LNCaP clone FGC (cell line): ENCODE data around the gene ENOSF1.

Experiments used
- DNase-seq: peaks from one replicate; pipeline ENCODE4 v3.0.0-alpha.2; 2011; ENCODE audit warnings: low read depth
- H3K4me3 ChIP-seq: 2 replicates; pipeline ENCODE4 v1.5.1; 2011; ENCODE audit warnings: mild to moderate bottlenecking, low read depth, low read length, control low read depth
- CTCF ChIP-seq: IDR thresholded peaks from 2 replicates; pipeline ENCODE4 v1.5.1; 2012; ENCODE audit warnings: mild to moderate bottlenecking; ENCODE audit not compliant: control insufficient read depth, insufficient read depth; ENCODE audit errors: extremely low read depth

ENOSF1 gene

DNA sequence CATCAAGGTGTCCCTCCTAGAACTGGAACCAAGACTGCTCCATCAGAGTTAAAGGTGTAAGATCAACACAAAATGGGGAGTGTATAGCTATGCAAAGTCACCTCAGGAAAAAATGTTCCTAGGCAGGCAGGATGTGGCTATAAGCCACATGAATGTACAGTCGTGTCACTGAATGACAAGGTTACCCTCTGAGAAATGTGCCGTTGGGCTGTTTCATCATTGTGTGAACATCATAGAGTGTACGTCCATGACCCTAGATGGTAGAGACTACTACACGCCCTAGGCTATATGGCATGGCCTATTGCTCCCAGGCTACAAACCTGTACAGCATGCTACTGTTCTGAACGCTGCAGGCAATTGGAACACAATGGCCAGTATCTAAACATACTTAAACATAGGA, 30.4 kb downstream of the ENOSF1 start:
- H3K4me3 ChIP-seq = no peak overlapping the region
- TF ChIP-seq CTCF = no peak
- no peak for DNase-seq

- TF ChIP-seq CTCF = no peak
- no peak overlapping the region for H3K4me3 ChIP-seq
- no peak for DNase-seq
These were observed 32.0 kb downstream of the ENOSF1 start for GRCh38 chr18:680392-680791.

DNA sequence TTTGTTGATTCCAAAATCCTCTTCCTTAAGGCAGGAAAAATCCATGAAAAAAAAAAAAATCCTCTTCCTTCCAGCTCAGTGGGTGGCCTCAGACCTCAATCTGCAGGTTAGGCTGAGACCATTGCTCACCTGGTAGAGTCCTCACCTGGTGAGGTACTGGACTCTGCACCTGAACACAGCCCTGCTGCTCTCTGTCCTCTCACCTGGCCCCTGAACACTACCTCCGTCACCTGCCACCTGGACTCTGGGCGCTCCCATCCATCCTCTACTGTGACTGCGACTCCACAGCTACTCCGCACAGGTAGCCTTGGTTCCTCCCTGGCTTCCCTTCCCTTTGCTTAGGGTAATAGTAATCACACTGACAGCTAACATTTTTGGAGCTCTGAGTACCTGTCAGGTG, 32.9 kb downstream of the ENOSF1 start:
- no peak for TF ChIP-seq CTCF
- no peak for DNase-seq
- no peak overlapping the region for H3K4me3 ChIP-seq

- TF ChIP-seq CTCF = peak; percentile 9; the same call in 1 of the 2 replicates
- no peak for DNase-seq
- no peak overlapping the region for H3K4me3 ChIP-seq
These were observed 33.8 kb downstream of the ENOSF1 start for GRCh38 chr18:678482-679182.

DNA sequence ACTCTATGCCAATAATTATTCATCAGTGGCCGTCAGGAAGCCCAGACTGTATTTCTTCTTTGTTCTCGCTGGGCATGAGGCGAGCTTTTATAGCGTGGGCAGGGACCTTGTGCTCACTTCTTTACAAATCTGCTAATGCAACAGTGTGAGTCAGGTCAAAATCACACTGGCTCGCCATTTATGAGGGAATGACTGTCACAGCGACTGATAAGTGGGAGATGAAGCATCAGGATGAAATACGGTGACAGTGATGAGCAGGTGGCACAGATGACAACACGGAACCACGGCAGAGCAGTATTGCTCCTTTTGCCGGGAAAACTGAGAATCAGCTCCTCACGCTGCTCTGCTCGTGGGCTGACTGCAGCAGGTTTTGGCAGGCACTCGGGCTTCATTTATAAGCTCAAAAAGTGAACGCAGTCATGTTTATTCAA, 34.5 kb downstream of the ENOSF1 start:
- DNase-seq = no peak

DNA sequence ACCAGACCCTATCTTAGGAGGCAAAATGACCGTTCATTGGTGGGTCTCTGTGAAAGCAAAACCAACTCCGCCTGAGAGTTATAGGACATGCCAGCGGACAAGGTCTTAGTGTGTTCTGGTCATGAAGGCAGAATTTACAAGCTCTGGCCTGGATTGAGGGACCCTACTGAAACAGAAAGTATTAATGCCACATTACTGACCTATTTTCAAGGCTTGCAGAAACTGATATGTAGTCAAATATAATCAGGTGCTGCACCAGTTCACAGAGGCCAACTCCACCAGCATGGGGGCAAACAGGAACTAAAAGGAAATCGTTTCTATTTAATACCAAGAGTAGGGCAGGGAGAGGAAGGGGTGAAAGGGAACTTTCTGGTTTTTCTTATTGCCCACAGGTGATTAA, 35.3 kb downstream of the ENOSF1 start:
- DNase-seq = no peak
- TF ChIP-seq CTCF = no peak
- no peak overlapping the region for H3K4me3 ChIP-seq

More for the DNA sequence above, 34.5 kb downstream of the ENOSF1 start:
- H3K4me3 ChIP-seq = no peak overlapping the region
- no peak for TF ChIP-seq CTCF

- no peak overlapping the region for H3K4me3 ChIP-seq
- DNase-seq = no peak
- no peak for TF ChIP-seq CTCF
These were observed 35.7 kb downstream of the ENOSF1 start for GRCh38 chr18:676736-677135.
